GM12865 (cell line): Measurements from ENCODE around the gene MINDY3.
"Not testable (repeated sequence)": the region's sequence is repeated elsewhere in the genome, so short reads cannot be mapped to it uniquely, and the experiment has no call there.

Experiments
- DNase-seq: peaks from one replicate; pipeline ENCODE4 v3.0.0; 2010; ENCODE audit warnings: low read depth
- H3K4me3 ChIP-seq: 2 replicates; pipeline ENCODE4 v1.5.1; 2011; ENCODE audit warnings: mild to moderate bottlenecking, low read depth, low read length, control low read depth
- TF ChIP-seq, protein P1 (sequence below): IDR thresholded peaks from 2 replicates; pipeline ENCODE4 v1.5.1; 2011; ENCODE audit warnings: low read length, control low read depth, low read depth, inconsistent platforms; ENCODE audit not compliant: insufficient read depth; ENCODE audit errors: missing control alignments

MINDY3 gene

DNA sequence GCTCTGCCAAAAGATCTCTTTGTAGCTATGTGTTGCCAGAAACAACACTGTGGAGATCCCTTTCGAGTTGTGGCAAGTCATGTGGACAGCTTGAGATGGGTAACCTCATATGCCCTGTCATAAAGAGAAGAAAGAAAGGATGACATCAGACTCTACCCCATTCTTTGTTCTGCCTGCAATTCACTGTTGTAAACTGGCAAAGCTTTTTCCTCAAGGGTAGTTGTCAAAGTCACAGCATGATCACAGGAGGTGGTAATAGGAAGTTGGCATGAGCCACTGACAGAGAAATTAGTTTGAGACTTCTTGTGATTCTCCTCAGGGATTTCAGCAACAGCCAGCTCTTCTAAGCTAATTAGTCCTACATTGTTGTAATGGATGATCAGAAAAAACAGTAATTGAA is 19.4 kb upstream of the MINDY3 start:
- DNase-seq: no peak
- TF ChIP-seq, protein P1, sequence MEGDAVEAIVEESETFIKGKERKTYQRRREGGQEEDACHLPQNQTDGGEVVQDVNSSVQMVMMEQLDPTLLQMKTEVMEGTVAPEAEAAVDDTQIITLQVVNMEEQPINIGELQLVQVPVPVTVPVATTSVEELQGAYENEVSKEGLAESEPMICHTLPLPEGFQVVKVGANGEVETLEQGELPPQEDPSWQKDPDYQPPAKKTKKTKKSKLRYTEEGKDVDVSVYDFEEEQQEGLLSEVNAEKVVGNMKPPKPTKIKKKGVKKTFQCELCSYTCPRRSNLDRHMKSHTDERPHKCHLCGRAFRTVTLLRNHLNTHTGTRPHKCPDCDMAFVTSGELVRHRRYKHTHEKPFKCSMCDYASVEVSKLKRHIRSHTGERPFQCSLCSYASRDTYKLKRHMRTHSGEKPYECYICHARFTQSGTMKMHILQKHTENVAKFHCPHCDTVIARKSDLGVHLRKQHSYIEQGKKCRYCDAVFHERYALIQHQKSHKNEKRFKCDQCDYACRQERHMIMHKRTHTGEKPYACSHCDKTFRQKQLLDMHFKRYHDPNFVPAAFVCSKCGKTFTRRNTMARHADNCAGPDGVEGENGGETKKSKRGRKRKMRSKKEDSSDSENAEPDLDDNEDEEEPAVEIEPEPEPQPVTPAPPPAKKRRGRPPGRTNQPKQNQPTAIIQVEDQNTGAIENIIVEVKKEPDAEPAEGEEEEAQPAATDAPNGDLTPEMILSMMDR: no peak
- no peak overlapping the region for H3K4me3 ChIP-seq

DNA sequence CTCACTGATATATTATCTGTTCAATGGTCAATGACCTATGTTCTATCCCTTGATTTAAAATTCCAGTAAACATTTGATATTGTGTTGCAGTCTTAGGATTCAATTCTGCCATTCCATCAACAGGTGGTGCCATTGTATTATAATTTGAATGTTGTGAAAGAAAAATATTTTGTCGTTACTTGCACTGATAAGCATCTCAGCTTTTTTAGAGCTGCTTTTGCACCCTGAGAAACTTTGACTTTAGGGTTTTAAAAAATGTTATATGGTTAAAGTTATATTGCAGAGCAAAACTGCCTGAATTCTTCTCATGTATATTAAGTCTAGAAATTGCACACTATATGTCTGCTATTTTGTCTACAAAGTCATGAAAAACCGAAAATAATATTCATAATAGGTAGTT is 18.8 kb upstream of the MINDY3 start:
- TF ChIP-seq, protein P1: peak; percentile 38
- peak; percentile 18 for DNase-seq
- no peak overlapping the region for H3K4me3 ChIP-seq

DNA sequence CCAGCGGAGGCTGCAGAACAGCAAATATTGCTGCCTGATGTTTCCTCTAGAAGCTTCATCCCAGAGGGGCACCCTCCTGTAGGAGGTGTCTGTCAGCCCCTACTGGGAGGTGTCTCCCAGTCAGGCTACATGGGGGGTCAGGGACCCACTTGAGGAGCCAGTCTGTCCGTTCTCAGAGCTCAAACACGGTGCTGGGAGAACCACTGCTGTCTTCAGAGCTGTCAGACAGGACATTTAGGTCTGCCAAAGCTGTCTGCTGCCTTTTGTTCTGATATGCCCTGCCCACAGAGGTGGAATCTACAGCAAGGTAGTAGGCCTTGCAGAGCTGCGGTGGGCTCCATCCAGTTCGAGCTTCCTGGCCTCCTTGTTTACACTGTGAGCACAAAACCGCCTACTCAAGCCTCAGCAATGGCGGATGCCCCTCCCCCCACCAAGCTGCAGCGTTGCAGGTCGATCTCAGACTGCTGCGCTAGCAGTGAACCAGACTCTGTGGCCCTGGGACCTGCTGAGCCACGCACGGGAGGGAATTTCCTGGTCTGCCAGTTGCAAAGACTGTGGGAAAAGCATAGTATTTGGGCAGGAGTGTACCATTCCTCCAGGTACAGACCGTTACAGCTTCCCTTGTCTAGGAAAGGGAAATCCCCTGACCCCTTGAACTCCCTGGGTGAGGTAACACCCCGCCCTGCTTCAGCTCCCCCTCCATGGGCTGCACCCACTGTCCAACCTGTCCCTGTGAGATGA is 17.7 kb upstream of the MINDY3 start:
- H3K4me3 ChIP-seq: no peak overlapping the region
- TF ChIP-seq, protein P1: no peak
- no peak for DNase-seq

DNA sequence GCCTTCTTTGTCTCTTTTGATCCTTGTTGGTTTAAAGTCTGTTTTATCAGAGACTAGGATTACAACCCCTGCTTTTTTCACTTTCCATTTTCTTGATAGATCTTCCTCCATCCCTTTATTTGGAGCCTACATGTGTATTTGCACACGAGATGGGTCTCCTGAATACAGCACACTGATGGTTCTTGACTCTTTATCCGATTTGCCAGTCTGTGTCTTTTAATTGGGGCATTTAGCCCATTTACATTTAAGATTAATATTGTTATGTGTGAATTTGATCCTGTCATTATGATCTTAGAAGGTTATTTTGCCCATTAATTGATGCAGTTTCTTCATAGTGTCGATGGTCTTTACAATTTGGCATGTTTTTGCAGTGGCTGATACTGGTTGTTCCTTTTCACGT is 16.0 kb upstream of the MINDY3 start:
- DNase-seq, H3K4me3 ChIP-seq: not testable (repeated sequence)

DNA sequence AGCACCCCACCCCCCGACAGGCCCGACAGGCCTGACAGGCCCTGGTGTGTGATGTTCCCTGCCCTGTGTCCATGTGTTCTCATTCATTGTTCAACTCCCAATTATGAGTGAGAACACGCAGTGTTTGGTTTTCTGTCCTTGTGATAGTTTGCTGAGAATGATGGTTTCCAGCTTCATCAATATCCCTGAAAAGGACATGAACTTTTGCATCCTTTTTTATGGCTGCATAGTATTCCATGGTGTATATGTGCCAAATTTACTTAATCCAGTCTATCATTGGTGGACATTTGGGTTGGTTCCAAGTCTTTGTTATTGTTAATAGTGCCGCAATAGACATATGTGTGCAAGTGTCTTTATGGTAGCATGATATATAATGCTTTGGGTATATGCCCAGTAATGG is 12.3 kb upstream of the MINDY3 start:
- not testable (repeated sequence) for H3K4me3 ChIP-seq, DNase-seq

DNA sequence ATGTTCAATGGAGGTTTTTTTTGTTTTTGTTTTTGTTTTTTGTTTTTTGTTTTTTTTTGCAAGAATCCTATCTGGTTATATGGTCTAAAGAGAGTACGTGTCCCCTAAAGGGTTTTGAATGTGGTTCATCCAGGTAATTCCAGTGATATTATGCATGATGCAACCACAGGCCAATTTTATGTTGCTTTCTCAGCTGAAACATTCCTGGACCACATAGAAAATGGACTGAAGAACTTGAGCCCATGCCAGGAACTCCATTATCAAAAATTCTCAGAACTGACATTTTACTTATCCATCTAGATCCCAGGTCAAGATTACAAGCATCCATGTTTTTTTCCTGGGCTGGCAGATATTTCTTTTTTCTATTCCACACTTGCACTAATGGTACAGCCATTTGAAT is 11.5 kb upstream of the MINDY3 start:
- no peak for DNase-seq
- H3K4me3 ChIP-seq: no peak overlapping the region
- TF ChIP-seq, protein P1: no peak

DNA sequence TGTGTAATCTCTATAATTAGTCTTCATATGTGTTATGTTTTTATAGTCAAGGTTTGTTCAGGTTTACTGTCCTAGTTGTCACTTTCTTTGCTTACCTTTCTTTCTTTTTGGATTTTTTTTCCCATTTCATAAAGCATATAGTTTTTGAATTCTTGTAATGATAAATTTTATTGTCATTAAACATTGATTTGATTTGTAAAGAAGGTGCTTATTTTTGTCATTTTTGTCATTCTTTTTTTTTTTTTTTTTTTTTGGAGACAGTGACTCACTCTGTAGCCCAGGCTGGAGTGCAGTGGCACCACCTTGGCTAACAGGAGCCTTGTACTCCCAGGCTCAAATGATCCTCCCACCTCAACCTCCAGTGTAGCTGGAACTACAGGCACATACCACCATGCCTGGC is 9.6 kb upstream of the MINDY3 start:
- TF ChIP-seq, protein P1: no peak
- no peak overlapping the region for H3K4me3 ChIP-seq

DNA sequence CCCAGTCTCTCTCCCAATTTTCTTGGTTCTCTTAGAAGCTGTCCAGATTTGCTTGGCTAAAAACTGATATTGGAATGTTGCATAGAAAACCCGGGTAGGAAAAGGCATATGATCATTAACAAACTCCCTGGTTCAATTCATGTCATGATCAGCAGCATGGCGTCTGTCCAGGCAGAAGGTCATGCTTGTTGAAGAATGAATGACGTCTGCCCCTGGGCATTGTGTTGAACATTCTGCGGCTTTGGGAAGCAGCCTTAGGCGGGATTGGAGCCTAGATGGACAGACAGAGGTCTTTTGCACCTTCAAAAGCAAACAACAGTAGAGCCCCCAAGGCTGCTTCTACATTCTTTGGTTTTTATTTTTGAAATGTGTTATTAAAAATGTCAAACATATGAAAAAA is 7.7 kb upstream of the MINDY3 start:
- TF ChIP-seq, protein P1: no peak
- no peak overlapping the region for H3K4me3 ChIP-seq
- no peak for DNase-seq

More for the DNA sequence above, 9.6 kb upstream of the MINDY3 start:
- no peak for DNase-seq
